ENCODE data around the gene KLC1. TPM values are rescaled to one million over a fixed set of nuclear protein-coding genes. Genes with fewer than 3 reads are reported as not detected.

KLC1 gene
- total RNA-seq, 6 experiments from 2014 or later: 179 to 204 (median 189) TPM

DNA sequence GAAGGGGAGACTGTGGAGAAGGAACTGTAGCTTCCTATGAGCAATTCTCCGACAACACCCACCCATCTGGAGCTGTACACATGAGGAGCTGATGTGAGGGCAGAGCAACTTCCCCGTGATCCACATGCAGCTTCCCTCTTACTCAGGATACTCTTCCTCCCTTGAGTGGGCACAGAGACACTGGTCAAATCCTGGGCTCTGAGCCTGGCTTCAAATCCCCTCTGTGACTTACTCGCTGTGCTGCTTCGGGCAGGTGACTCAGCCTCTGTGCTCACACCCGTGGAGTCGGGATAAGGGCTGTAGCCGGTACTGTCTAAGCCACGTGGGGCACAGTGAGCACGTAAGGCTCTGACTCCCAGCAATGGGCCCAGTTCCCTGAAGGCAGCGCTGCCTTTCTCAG lies 117.7 kb downstream of the KLC1 start:
- TF ChIP-seq, protein P1, sequence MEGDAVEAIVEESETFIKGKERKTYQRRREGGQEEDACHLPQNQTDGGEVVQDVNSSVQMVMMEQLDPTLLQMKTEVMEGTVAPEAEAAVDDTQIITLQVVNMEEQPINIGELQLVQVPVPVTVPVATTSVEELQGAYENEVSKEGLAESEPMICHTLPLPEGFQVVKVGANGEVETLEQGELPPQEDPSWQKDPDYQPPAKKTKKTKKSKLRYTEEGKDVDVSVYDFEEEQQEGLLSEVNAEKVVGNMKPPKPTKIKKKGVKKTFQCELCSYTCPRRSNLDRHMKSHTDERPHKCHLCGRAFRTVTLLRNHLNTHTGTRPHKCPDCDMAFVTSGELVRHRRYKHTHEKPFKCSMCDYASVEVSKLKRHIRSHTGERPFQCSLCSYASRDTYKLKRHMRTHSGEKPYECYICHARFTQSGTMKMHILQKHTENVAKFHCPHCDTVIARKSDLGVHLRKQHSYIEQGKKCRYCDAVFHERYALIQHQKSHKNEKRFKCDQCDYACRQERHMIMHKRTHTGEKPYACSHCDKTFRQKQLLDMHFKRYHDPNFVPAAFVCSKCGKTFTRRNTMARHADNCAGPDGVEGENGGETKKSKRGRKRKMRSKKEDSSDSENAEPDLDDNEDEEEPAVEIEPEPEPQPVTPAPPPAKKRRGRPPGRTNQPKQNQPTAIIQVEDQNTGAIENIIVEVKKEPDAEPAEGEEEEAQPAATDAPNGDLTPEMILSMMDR (IDR thresholded peaks at IDR 0.05): no peak
- Mint-ChIP-seq H3K36me3 (ENCODE audit: low read depth) (no peaks in the 10 kb centered on the region), H3K9me3 (no peaks in the 10 kb centered on the region), H3K4me1 (ENCODE audit: low read depth) (peaks cover 19% of the 10 kb centered on the region), H3K27ac (no peak overlapping the region), H3K27me3 (ENCODE audit: insufficient read depth) (no peaks in the 10 kb centered on the region), H3K4me3 (no peak overlapping the region)
- DNase-seq: peak; percentile 36

GRCh38 chr14:103748534-103748857 lies 119.5 kb downstream of the KLC1 start:
- no peak for DNase-seq
- no peaks in the 10 kb centered on the region for H3K36me3 Mint-ChIP-seq (ENCODE audit: low read depth)
- H3K9me3 Mint-ChIP-seq: no peaks in the 10 kb centered on the region
- no peak overlapping the region for H3K27ac Mint-ChIP-seq
- peaks cover 17% of the 10 kb centered on the region for H3K4me1 Mint-ChIP-seq (ENCODE audit: low read depth)
- no peak overlapping the region for H3K4me3 Mint-ChIP-seq
- TF ChIP-seq, protein P1 (IDR thresholded peaks at IDR 0.05): no peak
- no peaks in the 10 kb centered on the region for H3K27me3 Mint-ChIP-seq (ENCODE audit: insufficient read depth)

GRCh38 chr14:103749452-103749851 lies 120.4 kb downstream of the KLC1 start:
- Mint-ChIP-seq H3K27me3 (ENCODE audit: insufficient read depth) (no peaks in the 10 kb centered on the region), H3K27ac (no peak overlapping the region), H3K36me3 (ENCODE audit: low read depth) (no peaks in the 10 kb centered on the region), H3K9me3 (no peaks in the 10 kb centered on the region), H3K4me1 (ENCODE audit: low read depth) (peaks cover 17% of the 10 kb centered on the region), H3K4me3 (no peak overlapping the region)
- DNase-seq: no peak
- TF ChIP-seq, protein P1 (IDR thresholded peaks at IDR 0.05): no peak

GRCh38 chr14:103749860-103750259 lies 120.8 kb downstream of the KLC1 start:
- Mint-ChIP-seq H3K27ac (no peak overlapping the region), H3K36me3 (ENCODE audit: low read depth) (no peaks in the 10 kb centered on the region), H3K9me3 (no peaks in the 10 kb centered on the region), H3K4me3 (no peak overlapping the region), H3K27me3 (ENCODE audit: insufficient read depth) (no peaks in the 10 kb centered on the region), H3K4me1 (ENCODE audit: low read depth) (peaks cover 17% of the 10 kb centered on the region)
- TF ChIP-seq, protein P1 (IDR thresholded peaks at IDR 0.05): no peak
- DNase-seq: no peak

Other genes with a start within 250 kb of the KLC1 start
- 10 to 100 TPM; 57.4 to 71.8 (median 65.7) TPM for gene MARK3, start 243.8 kb upstream of the KLC1 start, total RNA-seq (2021; fragmentation: NEBNext Ultra II Directional; extraction: Animal tissue kit (Norgen Biotek cat#: 25700))
- gene CKB, start 106.4 kb upstream of the KLC1 start, total RNA-seq (2021; fragmentation: NEBNext Ultra II Directional; extraction: Animal tissue kit (Norgen Biotek cat#: 25700)): 10 to 100 TPM; 16.6 to 31.3 (median 19.4) TPM
- 10 to 100 TPM; 12.0 to 14.9 (median 13.4) TPM for gene TRMT61A, start 100.0 kb upstream of the KLC1 start, total RNA-seq (2021; fragmentation: NEBNext Ultra II Directional; extraction: Animal tissue kit (Norgen Biotek cat#: 25700))
- gene BAG5, start 66.6 kb upstream of the KLC1 start, total RNA-seq (2021; fragmentation: NEBNext Ultra II Directional; extraction: Animal tissue kit (Norgen Biotek cat#: 25700)): 10 to 100 TPM; 22.6 to 25.8 (median 23.6) TPM
- 10 to 100 TPM; 38.7 to 54.8 (median 46.9) TPM for gene COA8, start 66.3 kb upstream of the KLC1 start, total RNA-seq (2021; fragmentation: NEBNext Ultra II Directional; extraction: Animal tissue kit (Norgen Biotek cat#: 25700))
- 10 to 100 TPM in 5 of 6 experiments, 1 to 10 TPM in 1; 7.3 to 15.7 (median 13.4) TPM for gene XRCC3, start 86.2 kb downstream of the KLC1 start, total RNA-seq (2021; fragmentation: NEBNext Ultra II Directional; extraction: Animal tissue kit (Norgen Biotek cat#: 25700))
- 10 to 100 TPM; 40.9 to 47.7 (median 42.1) TPM for gene ZFYVE21, start 86.6 kb downstream of the KLC1 start, total RNA-seq (2021; fragmentation: NEBNext Ultra II Directional; extraction: Animal tissue kit (Norgen Biotek cat#: 25700))
- gene PPP1R13B, start 218.4 kb downstream of the KLC1 start, total RNA-seq (2021; fragmentation: NEBNext Ultra II Directional; extraction: Animal tissue kit (Norgen Biotek cat#: 25700)): 1 to 10 TPM; 5.1 to 6.2 (median 5.5) TPM

Measured in HFFc6 (cell line).